Spinal cord (tissue), 10 donors: ENCODE results near the gene NACAD. TPM values are rescaled to one million over a fixed set of nuclear protein-coding genes. Genes with fewer than 3 reads are reported as not detected.

Source experiments
- DNase-seq, 6 donors: peaks; one replicate each; pipeline versions ENCODE4 v3.0.0 to v3.0.0-alpha.2; 2013 to 2015; ENCODE audit warnings: low spot score in 6 of 6, low read depth in 4 of 6
- H3K27ac ChIP-seq: one replicate; pipeline ENCODE4 v1.5.1; 2013; ENCODE audit warnings: low read depth, low read length, control low read depth
- H3K27me3 ChIP-seq: one replicate; pipeline ENCODE4 v1.6.1; 2013; ENCODE audit warnings: low read length; ENCODE audit not compliant: control insufficient read depth, insufficient read depth
- H3K36me3 ChIP-seq: one replicate; pipeline ENCODE4 v1.6.1; 2013; ENCODE audit warnings: low read length; ENCODE audit not compliant: control insufficient read depth, insufficient read depth
- H3K4me1 ChIP-seq: one replicate; pipeline ENCODE4 v1.6.1; 2013; ENCODE audit warnings: low read length; ENCODE audit not compliant: control insufficient read depth, insufficient read depth
- H3K4me3 ChIP-seq: one replicate; pipeline ENCODE4 v1.5.1; 2013; ENCODE audit warnings: low read depth, low read length, control low read depth
- H3K9me3 ChIP-seq: one replicate; pipeline ENCODE4 v1.6.1; 2013; ENCODE audit warnings: low read length; ENCODE audit not compliant: control insufficient read depth, insufficient read depth
- WGBS: methylation state at CpG from one replicate; pipeline ENCODE4 v1.1.5; 2013; ENCODE audit warnings: missing lambda C conversion rate; ENCODE audit not compliant: insufficient coverage; 5-methylcytosine and 5-hydroxymethylcytosine counted together
- polyA plus RNA-seq, 2 donors: library from polyadenylated mRNA; unstranded; fragments of 120-200 nt; gene quantifications; one replicate each; pipeline ENCODE4 v1.2.1, GENCODE V29; 2013; ENCODE audit not compliant: insufficient read length in 2 of 2
- total RNA-seq, 2 donors: library from RNA; depleted of rRNA in 1 of 2; stranded (reverse); fragments of 120-200 nt in 1 of 2; fragments of >200 nt in 1 of 2; gene quantifications; one replicate each; pipeline versions ENCODE4 v1.2.3 to v1.2.4, GENCODE V29; 2013 to 2014
- donor health status: healthy.

The NACAD gene
- total and polyA plus RNA-seq, 4 donors = 11.8 to 88.1 (median 47.9) TPM

DNA sequence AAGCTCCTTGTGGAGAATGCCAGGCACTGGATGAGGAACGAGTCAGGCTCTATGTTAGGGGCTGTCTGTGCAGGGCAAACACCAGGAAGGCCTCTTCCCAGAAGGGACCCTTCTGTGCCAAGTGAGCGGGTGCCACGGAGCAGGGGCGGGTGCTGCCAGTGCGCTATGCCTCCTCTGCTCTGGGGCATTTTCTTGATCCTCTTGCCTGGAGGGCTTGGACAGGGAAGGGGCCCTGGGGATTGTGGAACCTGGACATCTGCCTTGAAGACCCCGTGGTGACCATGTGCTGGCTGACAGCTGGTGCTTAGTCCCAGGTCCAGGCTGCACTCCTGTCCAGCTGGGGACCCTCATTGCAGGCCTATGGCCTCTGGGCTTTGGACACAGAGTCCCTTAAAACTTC is 38.2 kb upstream of the NACAD start:
- DNase-seq = no peak
- Histone ChIP-seq H3K27ac (no peak overlapping the region), H3K9me3 (no peaks in the 10 kb centered on the region), H3K4me1 (peaks cover 12% of the 10 kb centered on the region), H3K4me3 (no peak overlapping the region), H3K27me3 (no peaks in the 10 kb centered on the region), H3K36me3 (no peaks in the 10 kb centered on the region)
- 79% methylated on average over 6 of the region's 6 CpGs for WGBS

GRCh38 chr7:45126201-45126600 is 37.4 kb upstream of the NACAD start:
- no peaks in the 10 kb centered on the region for H3K9me3 ChIP-seq
- no peaks in the 10 kb centered on the region for H3K36me3 ChIP-seq
- DNase-seq = no peak
- no peaks in the 10 kb centered on the region for H3K27me3 ChIP-seq
- WGBS = 66% methylated on average over 6 of the region's 6 CpGs
- H3K4me3 ChIP-seq = no peak overlapping the region
- peaks cover 12% of the 10 kb centered on the region for H3K4me1 ChIP-seq
- no peak overlapping the region for H3K27ac ChIP-seq

- Histone ChIP-seq H3K27ac (no peak overlapping the region), H3K4me1 (peaks cover 12% of the 10 kb centered on the region), H3K36me3 (no peaks in the 10 kb centered on the region), H3K27me3 (no peaks in the 10 kb centered on the region), H3K4me3 (no peak overlapping the region), H3K9me3 (no peaks in the 10 kb centered on the region)
- 91% methylated on average over 7 of the region's 11 CpGs for WGBS
- DNase-seq = peak in 1 of 6 donors; percentile 19
Measured at GRCh38 chr7:45125193-45125904, 36.6 kb upstream of the NACAD start.

GRCh38 chr7:45123913-45124710 is 35.3 kb upstream of the NACAD start:
- DNase-seq = no peak
- no peaks in the 10 kb centered on the region for H3K36me3 ChIP-seq
- no peak overlapping the region for H3K4me3 ChIP-seq
- 45% methylated on average over 10 of the region's 12 CpGs for WGBS
- H3K27ac ChIP-seq = no peak overlapping the region
- H3K9me3 ChIP-seq = no peaks in the 10 kb centered on the region
- peaks cover 12% of the 10 kb centered on the region for H3K4me1 ChIP-seq
- H3K27me3 ChIP-seq = no peaks in the 10 kb centered on the region

DNA sequence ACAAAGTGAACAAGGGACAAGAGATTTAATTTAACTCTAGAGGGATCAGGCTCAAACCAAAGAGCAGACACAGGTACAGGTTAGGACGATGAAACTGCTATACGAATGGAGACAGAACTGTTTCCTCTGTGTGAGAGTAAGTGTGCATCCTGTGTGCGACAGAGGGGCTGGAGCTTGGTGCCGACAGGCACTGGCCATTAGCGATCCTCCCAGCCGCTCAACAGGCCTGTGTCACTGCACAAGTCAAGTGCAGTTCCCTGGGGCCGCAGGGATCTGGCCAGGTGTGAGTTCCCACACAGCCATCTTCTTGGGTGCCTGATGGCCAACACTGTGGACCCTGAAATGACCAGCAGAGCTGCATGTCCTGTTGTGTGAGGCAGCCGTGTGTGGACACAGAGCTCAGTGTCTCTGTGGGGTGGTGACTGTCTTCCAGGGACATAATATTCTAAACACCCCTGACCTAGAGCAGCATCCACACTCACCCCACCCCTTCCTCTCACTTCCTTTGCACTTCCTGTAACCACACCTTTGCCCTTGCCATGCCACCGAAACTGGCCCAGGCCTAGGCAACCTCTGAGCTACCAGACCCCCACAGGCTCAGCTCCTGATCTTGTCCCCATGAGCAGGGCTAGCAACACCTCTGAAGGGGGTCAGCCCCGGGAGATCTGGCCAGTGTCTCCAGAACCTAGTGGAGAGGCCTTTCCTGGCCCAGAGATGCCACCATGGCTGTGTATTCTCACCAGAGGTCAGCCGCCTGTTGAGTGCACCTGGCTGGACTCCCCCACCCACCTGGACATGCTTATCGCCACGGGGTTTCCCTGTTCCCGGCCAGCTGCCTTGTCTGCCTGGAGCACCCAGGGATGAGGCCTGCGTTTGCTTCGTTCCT is 34.4 kb upstream of the NACAD start:
- Histone ChIP-seq H3K27me3 (no peaks in the 10 kb centered on the region), H3K36me3 (no peaks in the 10 kb centered on the region), H3K4me3 (no peak overlapping the region), H3K27ac (no peak overlapping the region), H3K9me3 (no peaks in the 10 kb centered on the region), H3K4me1 (peaks cover 12% of the 10 kb centered on the region)
- DNase-seq = no peak
- 79% methylated on average over 16 of the region's 16 CpGs for WGBS

DNA sequence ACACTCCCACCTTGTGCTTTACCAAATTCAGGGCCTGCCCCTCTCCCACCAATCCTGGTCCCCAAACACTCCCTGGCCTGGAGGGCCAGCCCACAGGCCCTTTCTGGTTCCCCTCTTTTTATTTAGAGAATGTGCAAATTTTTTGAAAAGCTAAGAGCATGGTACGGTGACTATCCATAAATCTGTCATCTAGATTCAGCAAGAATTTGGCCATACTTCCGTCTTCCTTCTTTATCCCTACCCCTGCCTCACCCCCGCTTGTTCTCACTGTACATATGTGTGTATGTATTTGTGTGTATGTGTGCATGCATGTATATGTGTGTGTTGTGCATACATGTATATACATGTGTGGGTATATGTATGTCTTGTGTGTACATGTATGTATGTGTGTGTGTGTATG is 30.8 kb upstream of the NACAD start:
- no peak overlapping the region for H3K27ac ChIP-seq
- H3K4me3 ChIP-seq = no peak overlapping the region
- H3K27me3 ChIP-seq = peaks cover 4% of the 10 kb centered on the region
- no peaks in the 10 kb centered on the region for H3K9me3 ChIP-seq
- H3K4me1 ChIP-seq = no peaks in the 10 kb centered on the region
- WGBS = no CpG with 5 or more reads among the region's 3 CpGs
- H3K36me3 ChIP-seq = no peaks in the 10 kb centered on the region
- no peak for DNase-seq

- H3K27ac ChIP-seq = no peak overlapping the region
- H3K27me3 ChIP-seq = peaks cover 4% of the 10 kb centered on the region
- no peak for DNase-seq
- H3K9me3 ChIP-seq = no peaks in the 10 kb centered on the region
- H3K36me3 ChIP-seq = no peaks in the 10 kb centered on the region
- 81% methylated on average over 3 of the region's 3 CpGs for WGBS
- H3K4me3 ChIP-seq = no peak overlapping the region
- no peaks in the 10 kb centered on the region for H3K4me1 ChIP-seq
Measured at GRCh38 chr7:45118889-45119331, 30.1 kb upstream of the NACAD start.

DNA sequence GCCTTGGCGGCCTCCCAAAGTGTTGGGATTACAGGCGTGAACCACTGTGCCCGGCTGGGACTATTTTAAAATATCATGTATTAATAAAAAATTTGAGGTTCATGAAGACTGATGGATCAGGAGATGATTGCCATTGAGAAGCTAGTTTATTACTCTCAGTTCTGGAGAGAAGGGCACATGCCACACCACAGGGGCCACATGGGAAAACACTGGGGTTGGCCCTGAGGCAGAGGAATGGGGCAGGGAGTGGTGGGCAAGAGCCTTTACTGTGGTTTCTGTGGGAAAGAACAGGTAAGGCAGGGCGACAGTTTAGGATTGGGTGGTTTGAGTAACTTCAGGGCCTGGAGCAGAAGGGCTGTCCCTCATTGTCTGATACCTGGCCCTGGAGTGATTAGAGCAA is 29.5 kb upstream of the NACAD start:
- H3K27ac ChIP-seq = no peak overlapping the region
- H3K27me3 ChIP-seq = peaks cover 4% of the 10 kb centered on the region
- H3K9me3 ChIP-seq = no peaks in the 10 kb centered on the region
- no peak overlapping the region for H3K4me3 ChIP-seq
- 73% methylated on average over 1 of the region's 4 CpGs for WGBS
- no peak for DNase-seq
- no peaks in the 10 kb centered on the region for H3K36me3 ChIP-seq
- H3K4me1 ChIP-seq = no peaks in the 10 kb centered on the region

DNA sequence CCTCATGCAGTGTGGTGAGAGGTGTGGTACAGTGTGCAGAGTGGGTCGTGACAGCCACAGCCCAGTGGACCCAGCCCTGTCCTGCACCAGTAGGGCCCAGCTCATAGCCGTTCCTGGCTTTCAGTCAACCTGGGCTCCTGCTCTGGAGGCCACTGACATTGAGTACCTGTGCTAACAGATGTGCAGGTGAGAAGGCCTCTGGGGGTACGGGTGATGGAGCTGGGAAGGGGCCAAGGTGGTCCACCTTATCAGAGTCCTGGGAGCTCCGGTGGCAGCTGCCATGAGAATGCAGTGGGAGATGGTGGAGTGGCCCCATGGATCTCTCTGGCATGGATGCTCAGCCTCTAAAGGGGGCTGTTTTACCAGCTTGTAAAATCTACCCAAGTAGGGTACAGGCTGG is 28.8 kb upstream of the NACAD start:
- no peaks in the 10 kb centered on the region for H3K36me3 ChIP-seq
- H3K27ac ChIP-seq = no peak overlapping the region
- WGBS = 71% methylated on average over 4 of the region's 4 CpGs
- peaks cover 4% of the 10 kb centered on the region for H3K27me3 ChIP-seq
- H3K4me1 ChIP-seq = no peaks in the 10 kb centered on the region
- H3K9me3 ChIP-seq = no peaks in the 10 kb centered on the region
- no peak overlapping the region for H3K4me3 ChIP-seq
- DNase-seq = no peak
